GM19395 (cell line): ENCODE results near the gene NPBWR2.
A peak's percentile ranks its signal among the peaks of the same experiment; 100 is the strongest.

Source experiments
- ATAC-seq: cut with Tn5 transposase; IDR thresholded peaks from one replicate; pipeline ENCODE4 v1.9.1; 2021; ENCODE audit warnings: mild to moderate bottlenecking, moderate library complexity; ENCODE audit not compliant: unreplicated experiment

NPBWR2 gene

GRCh38 chr20:64063389-64064144 lies 43.8 kb downstream of the NPBWR2 start:
- ATAC-seq: no peak

DNA sequence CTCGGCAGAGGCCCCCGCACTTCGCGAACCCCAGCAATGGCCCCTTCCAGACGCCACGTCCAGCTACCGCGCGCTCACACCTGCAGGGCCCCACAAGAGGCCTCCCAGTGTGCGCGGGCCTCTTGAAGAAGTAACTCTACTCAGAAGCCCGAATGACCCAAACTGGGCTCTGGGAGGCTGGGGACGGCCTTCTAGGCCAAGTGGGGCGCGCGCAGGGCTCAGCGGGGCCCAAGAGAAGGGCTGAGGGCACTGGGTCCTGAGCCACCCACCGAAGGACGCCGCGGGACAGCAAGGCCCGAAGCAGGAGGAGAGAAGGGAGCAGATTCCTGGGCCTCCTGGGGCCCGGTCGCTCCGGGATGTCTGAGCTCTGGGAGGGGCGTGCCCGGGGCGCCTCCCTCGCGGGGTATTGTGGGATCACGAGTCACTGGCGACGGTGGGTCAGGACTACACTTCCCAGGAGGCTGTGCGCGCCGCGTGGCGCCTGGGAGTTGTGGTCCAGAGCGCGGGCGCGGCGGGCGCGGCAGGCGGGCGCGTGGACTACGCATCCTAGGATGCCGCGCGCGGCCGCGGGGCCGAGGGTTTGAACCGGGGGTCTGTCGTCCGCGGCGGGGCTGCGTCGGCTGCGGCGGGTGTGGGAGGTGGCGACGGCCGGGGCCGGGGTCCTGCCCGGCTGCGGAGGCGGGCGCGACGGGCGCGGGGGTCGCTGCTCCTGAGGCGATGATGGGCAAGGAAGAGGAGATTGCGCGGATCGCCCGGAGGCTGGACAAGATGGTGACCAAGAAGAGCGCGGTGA lies 44.6 kb downstream of the NPBWR2 start, which contains the start of gene TCEA2:
Gene TCEA2 (plus strand): TSS at position 603 of the 793 bp plus-strand sequence. CDS start 115 bp downstream, at position 718.
- peak; percentile 80 for ATAC-seq

- no peak for ATAC-seq
These were observed 45.1 kb downstream of the NPBWR2 start for GRCh38 chr20:64062276-64062595.

- no peak for ATAC-seq
These were observed 48.8 kb downstream of the NPBWR2 start for GRCh38 chr20:64058536-64058935.

GRCh38 chr20:64057628-64058498 lies 49.5 kb downstream of the NPBWR2 start:
- no peak for ATAC-seq

DNA sequence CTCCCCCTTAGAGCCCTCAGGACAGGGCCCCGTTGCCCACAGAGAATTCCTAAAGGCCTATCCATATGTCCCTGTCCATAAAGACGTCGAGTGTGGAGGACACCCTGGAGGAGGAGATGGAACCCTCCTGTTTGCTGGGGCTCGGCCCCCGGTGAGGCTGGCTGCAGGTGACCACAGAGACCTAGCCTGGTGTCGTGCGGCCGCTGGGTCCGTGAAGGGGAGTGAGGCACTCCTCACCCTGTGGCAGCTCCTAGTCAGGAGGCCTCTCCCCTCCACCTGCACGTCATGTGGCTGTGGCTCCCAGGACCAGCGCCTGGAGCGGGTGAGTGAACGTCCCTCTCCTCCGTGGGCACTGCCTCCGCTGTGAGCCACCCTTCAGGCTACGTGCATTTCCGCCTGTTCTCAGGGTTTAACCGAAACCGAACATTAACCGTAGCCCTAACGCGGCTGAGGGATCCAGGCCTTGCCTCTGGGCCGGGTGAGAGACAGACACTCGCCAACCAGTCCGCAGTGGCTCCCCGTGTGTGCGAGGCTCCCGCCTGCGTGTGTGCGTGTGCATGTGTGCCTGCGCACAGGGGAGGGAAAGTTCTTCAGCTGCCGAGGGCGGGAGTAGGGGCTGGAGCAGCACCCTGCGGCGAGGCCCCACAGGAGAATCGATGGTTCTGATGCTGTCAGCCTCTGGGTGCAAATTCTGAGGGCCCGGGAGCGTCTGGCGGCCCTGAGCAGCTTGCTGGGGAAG lies 50.3 kb downstream of the NPBWR2 start:
- no peak for ATAC-seq

DNA sequence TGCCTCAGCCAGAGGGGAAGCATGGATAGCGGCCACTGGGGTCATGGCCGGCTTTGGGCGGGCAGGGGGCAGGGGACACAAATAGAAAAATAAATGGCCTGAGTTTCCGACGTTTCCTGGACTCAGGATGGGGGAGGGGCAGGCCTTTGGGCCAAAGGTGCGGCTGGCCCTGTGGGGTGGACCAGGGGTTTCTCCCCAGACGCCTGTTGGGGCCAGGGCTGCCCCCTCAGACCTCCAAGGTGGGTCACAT lies 50.8 kb downstream of the NPBWR2 start:
- no peak for ATAC-seq

DNA sequence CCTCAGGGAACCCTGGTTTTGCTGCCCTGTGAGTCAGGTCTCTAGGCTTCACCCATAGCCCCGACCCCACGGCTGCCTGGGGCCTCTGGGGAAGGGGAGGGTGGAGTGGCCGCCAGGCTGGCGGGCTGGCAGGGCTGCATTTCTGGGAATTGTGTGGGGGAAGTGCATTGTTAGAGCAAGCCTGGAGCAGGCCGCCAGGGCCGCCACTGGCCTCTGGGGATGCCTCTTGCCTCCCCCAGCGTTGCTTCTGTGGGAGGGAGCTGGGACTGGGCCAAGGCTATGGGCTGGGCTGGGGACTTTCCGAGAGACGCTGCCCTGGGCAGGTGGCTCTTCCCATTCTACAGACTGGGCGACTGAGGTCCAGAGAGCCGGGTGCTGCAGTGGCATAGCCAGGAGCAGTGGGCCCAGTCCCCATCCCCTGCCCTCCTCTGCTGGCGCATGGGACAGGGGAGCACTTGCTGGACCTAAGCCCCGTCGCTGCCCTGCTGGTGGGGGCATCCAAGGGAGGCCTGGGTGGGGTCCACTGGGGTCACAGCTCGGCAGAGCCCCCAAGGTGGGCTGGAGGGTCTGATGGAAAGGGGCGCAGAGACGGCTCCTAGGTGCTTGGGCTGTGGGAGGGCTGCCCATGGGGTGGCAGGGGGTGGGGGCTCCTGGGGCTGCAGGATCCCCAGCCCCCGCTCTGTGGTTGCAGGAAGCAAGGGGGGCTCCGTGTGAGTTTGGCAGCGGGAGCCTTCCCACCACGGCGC lies 51.3 kb downstream of the NPBWR2 start:
- ATAC-seq: no peak

- no peak for ATAC-seq
These were observed 51.9 kb downstream of the NPBWR2 start for GRCh38 chr20:64055396-64055892.

DNA sequence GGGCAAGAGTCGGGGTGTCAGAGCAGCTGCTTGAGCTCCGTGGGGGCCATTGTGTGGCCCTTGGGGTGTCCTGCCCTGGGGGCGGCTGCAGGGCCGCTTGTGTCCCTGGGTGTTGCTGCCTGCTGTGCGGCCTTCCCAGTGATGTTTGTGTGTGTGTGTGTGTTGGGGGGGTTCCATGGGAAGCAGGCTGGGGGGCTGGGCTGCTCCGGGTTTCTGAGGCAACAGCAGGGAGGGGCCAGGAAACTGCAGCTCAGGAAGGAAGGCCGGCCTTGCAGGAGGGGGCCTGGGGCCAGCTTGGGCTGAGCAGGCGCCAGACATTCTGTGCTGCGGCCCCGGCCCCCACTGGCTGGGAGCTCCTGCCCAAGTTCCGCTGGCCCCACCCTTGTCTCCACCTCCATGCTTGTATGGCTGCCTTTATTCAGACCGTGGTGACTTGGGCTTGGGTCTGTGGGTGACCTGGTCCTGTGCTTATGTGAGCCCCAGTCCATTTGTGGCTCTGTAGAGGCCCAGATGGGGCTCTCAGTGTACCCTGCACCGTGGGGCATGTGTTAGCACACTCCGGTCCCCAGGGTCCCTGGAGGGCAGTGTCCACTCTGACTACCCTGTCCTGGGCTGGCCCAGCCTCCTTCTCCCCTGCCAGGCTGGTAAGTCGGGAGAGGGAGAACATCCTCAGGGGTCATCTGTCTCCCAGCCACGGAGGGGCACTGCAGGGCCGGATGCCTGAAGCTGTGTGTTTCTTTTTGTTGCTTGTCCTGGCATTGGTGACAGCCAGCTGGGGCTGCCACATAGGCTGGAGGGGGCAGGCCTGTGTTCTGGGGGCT lies 53.3 kb downstream of the NPBWR2 start:
- no peak for ATAC-seq
